Measurements from ENCODE around the gene DYNLL2. TPM values are rescaled to one million over a fixed set of nuclear protein-coding genes. Genes with fewer than 3 reads are reported as not detected.

The DYNLL2 gene
- total RNA-seq, 1 donor from 2014 or later = 29.4 TPM

DNA sequence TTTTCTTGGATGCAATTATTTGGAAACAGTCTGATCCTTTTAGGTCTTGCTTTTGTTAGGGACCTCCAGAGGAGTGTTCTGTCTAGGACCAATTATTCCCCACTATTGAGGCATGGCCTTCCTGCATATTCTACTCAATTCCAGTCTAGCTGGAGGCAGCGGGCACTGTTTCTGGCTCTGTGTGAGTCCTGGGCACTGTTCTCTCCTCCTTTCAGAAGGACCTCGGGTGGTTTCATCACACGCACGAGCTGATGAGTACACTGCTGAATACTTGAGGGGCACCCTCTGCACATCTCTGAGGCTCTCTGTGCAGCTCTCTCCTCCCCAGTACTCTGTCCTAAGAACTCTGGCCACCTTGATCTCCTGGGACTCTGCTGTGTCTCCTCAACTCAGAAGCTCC is 30.7 kb downstream of the DYNLL2 start:
- Histone ChIP-seq H2AFZ (ENCODE audit: low read depth, low read length) (no peak overlapping the region), H3K9ac (ENCODE audit: low read length) (no peak overlapping the region), H3K36me3 (ENCODE audit: insufficient read depth, low read length) (no peaks in the 10 kb centered on the region), H3K79me2 (ENCODE audit: insufficient read depth, low read length) (no peaks in the 10 kb centered on the region), H3K4me1 (ENCODE audit: insufficient read depth, low read length) (no peaks in the 10 kb centered on the region), H3K4me2 (ENCODE audit: low read length) (no peak overlapping the region), H4K20me1 (ENCODE audit: insufficient read depth, low read length) (peaks cover 6% of the 10 kb centered on the region), H3K27me3 (ENCODE audit: insufficient read depth, low read length) (peaks cover 23% of the 10 kb centered on the region), H3K4me3 (ENCODE audit: insufficient read depth, low read depth, low read length) (no peak overlapping the region), H3K9me3 (ENCODE audit: insufficient read depth, low read depth, low read length) (no peaks in the 10 kb centered on the region), H3K27ac (ENCODE audit: low read depth, low read length) (no peak overlapping the region)
- no peak for TF ChIP-seq CTCF (IDR thresholded peaks at IDR 0.05; ENCODE audit: insufficient read depth, low read depth, low read length)
- no peak for TF ChIP-seq EZH2 (IDR thresholded peaks at IDR 0.05; ENCODE audit: insufficient read depth, low read length)
- Mint-ChIP-seq H3K27me3 (ENCODE audit: low read depth, unreplicated experiment) (peaks cover 50% of the 10 kb centered on the region), H3K9me3 (ENCODE audit: unreplicated experiment) (no peaks in the 10 kb centered on the region), H3K27ac (ENCODE audit: unreplicated experiment) (no peak overlapping the region), H3K36me3 (ENCODE audit: low read depth, unreplicated experiment) (no peaks in the 10 kb centered on the region), H3K4me1 (ENCODE audit: low read depth, unreplicated experiment) (no peaks in the 10 kb centered on the region), H3K4me3 (ENCODE audit: unreplicated experiment) (no peak overlapping the region)
- no peak for DNase-seq (ENCODE audit: low read depth)
- no peak for FAIRE-seq

DNA sequence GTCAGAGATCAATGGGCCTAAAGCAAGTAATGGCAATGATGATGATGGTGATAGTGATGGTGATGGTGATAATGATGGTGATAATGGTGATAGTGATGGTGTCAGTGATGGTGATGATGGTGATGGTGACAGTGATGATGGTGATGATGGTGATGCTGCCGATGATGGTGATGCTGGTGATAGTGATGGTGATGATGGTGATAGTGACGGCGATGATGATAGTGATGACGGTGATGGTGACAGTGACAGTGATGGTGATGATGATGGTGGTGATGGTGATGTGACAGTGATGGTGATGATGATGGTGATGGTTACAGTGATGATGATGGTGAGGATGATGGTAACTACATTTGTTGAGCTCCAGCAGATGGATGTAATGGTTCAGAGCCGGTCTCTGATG is 34.2 kb downstream of the DYNLL2 start:
- H3K4me3 ChIP-seq (ENCODE audit: insufficient read depth, low read depth, low read length) = no peak overlapping the region
- H3K36me3 Mint-ChIP-seq (ENCODE audit: low read depth, unreplicated experiment) = no peaks in the 10 kb centered on the region
- H3K9me3 Mint-ChIP-seq (ENCODE audit: unreplicated experiment) = no peaks in the 10 kb centered on the region
- H2AFZ ChIP-seq (ENCODE audit: low read depth, low read length) = no peak overlapping the region
- H3K4me1 Mint-ChIP-seq (ENCODE audit: low read depth, unreplicated experiment) = no peaks in the 10 kb centered on the region
- no peak for TF ChIP-seq EZH2 (IDR thresholded peaks at IDR 0.05; ENCODE audit: insufficient read depth, low read length)
- TF ChIP-seq CTCF (IDR thresholded peaks at IDR 0.05; ENCODE audit: insufficient read depth, low read depth, low read length) = no peak
- H3K27me3 Mint-ChIP-seq (ENCODE audit: low read depth, unreplicated experiment) = peaks cover 50% of the 10 kb centered on the region
- no peaks in the 10 kb centered on the region for H3K79me2 ChIP-seq (ENCODE audit: insufficient read depth, low read length)
- H3K4me1 ChIP-seq (ENCODE audit: insufficient read depth, low read length) = no peaks in the 10 kb centered on the region
- H3K9me3 ChIP-seq (ENCODE audit: insufficient read depth, low read depth, low read length) = no peaks in the 10 kb centered on the region
- no peak overlapping the region for H3K4me3 Mint-ChIP-seq (ENCODE audit: unreplicated experiment)
- no peak overlapping the region for H3K9ac ChIP-seq (ENCODE audit: low read length)
- DNase-seq (ENCODE audit: low read depth) (no peak), FAIRE-seq (no peak)
- H4K20me1 ChIP-seq (ENCODE audit: insufficient read depth, low read length) = peaks cover 6% of the 10 kb centered on the region
- no peaks in the 10 kb centered on the region for H3K36me3 ChIP-seq (ENCODE audit: insufficient read depth, low read length)
- no peak overlapping the region for H3K4me2 ChIP-seq (ENCODE audit: low read length)
- no peak overlapping the region for H3K27ac ChIP-seq (ENCODE audit: low read depth, low read length)
- H3K27me3 ChIP-seq (ENCODE audit: insufficient read depth, low read length) = peaks cover 17% of the 10 kb centered on the region
- H3K27ac Mint-ChIP-seq (ENCODE audit: unreplicated experiment) = no peak overlapping the region

- Histone ChIP-seq H3K9me3 (ENCODE audit: insufficient read depth, low read depth, low read length) (no peaks in the 10 kb centered on the region), H2AFZ (ENCODE audit: low read depth, low read length) (no peak overlapping the region), H3K4me2 (ENCODE audit: low read length) (no peak overlapping the region), H4K20me1 (ENCODE audit: insufficient read depth, low read length) (peaks cover 3% of the 10 kb centered on the region), H3K36me3 (ENCODE audit: insufficient read depth, low read length) (no peaks in the 10 kb centered on the region), H3K4me1 (ENCODE audit: insufficient read depth, low read length) (no peaks in the 10 kb centered on the region), H3K4me3 (ENCODE audit: insufficient read depth, low read depth, low read length) (no peak overlapping the region), H3K27ac (ENCODE audit: low read depth, low read length) (no peak overlapping the region), H3K79me2 (ENCODE audit: insufficient read depth, low read length) (no peaks in the 10 kb centered on the region), H3K27me3 (ENCODE audit: insufficient read depth, low read length) (peaks cover 13% of the 10 kb centered on the region), H3K9ac (ENCODE audit: low read length) (no peak overlapping the region)
- H3K27me3 Mint-ChIP-seq (ENCODE audit: low read depth, unreplicated experiment) = peaks cover 42% of the 10 kb centered on the region
- H3K27ac Mint-ChIP-seq (ENCODE audit: unreplicated experiment) = no peak overlapping the region
- H3K4me1 Mint-ChIP-seq (ENCODE audit: low read depth, unreplicated experiment) = no peaks in the 10 kb centered on the region
- H3K4me3 Mint-ChIP-seq (ENCODE audit: unreplicated experiment) = no peak overlapping the region
- no peak for TF ChIP-seq EZH2 (IDR thresholded peaks at IDR 0.05; ENCODE audit: insufficient read depth, low read length)
- TF ChIP-seq CTCF (IDR thresholded peaks at IDR 0.05; ENCODE audit: insufficient read depth, low read depth, low read length) = no peak
- no peaks in the 10 kb centered on the region for H3K36me3 Mint-ChIP-seq (ENCODE audit: low read depth, unreplicated experiment)
- DNase-seq (ENCODE audit: low read depth) (no peak), FAIRE-seq (no peak)
- H3K9me3 Mint-ChIP-seq (ENCODE audit: unreplicated experiment) = no peaks in the 10 kb centered on the region
Observed at GRCh38 chr17:58119491-58119890, 36.3 kb downstream of the DYNLL2 start.

Data from astrocyte (in vitro differentiated cells and primary cell).